KG1 (cell line): ENCODE data around the gene GPT2.
A peak's percentile ranks its signal among the peaks of the same experiment; 100 is the strongest.
"Not testable (repeated sequence)": the region's sequence is repeated elsewhere in the genome, so short reads cannot be mapped to it uniquely, and the experiment has no call there.

Source experiments
- DNase-seq: peaks from one replicate; lab custom pipeline; 2025; lab: John Stamatoyannopoulos, UW

Gene GPT2

DNA sequence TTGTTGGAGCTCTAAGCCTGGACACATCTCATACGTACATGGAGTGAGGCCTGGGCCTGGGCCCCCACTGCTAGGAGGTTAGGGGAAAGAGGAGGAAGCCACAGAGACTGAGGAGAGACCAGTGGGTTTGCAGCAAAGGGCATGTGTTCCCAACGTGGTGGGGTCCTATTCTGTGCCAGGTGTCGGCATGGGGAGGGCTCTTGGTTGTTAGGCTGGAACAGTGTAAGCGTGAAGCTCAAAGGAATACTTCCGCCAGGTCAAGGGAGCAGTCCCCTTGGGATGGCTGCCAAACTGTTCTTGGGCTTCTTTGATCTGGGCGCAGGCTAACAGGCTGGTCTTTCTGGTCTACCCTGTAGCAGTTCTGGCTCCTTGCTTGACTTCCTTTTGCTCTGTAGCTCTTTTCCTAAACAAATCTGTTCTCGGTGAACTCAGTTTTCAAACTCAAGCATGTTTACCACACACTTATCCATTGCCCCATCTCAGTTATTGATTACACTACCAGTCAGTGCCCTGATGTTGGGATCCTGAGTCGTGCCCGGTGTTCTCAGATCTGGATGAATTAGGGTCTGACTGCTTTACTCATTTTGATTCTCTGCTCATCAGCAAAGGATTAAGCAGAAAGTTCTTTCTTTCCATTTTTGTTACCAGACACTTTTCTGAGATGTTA is 36.4 kb downstream of the GPT2 start:
- no peak for DNase-seq

DNA sequence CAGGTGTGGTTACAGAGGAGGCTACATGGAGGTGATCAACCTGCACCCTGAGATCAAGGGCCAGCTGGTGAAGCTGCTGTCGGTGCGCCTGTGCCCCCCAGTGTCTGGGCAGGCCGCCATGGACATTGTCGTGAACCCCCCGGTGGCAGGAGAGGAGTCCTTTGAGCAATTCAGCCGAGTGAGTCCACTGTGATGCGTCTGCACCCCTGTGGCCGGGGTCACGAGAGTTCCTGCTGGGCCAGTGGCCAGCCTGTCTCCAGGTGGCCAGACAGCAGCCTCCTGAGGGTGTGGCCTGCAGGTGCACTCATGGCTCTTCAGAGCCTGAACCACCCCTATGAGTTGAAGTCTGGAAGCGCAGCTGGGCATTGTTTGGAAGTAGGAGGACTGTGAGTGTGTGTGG is 38.1 kb downstream of the GPT2 start:
- DNase-seq: no peak

- no peak for DNase-seq
These were observed 39.5 kb downstream of the GPT2 start for GRCh38 chr16:46923513-46924295.

DNA sequence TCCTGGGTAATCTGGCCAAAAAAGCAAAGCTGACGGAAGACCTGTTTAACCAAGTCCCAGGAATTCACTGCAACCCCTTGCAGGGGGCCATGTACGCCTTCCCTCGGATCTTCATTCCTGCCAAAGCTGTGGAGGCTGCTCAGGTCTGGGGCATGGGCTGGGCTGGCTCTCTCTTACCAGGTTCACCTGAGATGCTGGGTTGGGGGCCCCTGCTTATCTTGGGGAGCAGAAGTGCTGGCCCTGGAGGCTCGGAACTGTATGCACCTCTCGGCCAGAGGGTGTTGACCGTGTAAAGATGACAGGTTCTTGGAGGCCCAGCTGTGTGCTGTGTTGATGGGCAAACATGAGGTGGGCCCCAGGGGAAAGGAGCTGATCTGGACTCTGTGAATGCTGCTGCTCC is 40.2 kb downstream of the GPT2 start:
- DNase-seq: no peak

- DNase-seq: no peak
These were observed 42.5 kb downstream of the GPT2 start for GRCh38 chr16:46926470-46927225.

GRCh38 chr16:46927273-46927672 is 43.1 kb downstream of the GPT2 start:
- no peak for DNase-seq

GRCh38 chr16:46928811-46929210 is 44.6 kb downstream of the GPT2 start:
- DNase-seq: no peak

GRCh38 chr16:46929378-46930332 is 45.5 kb downstream of the GPT2 start:
- DNase-seq: no peak

GRCh38 chr16:46930861-46931260 is 46.7 kb downstream of the GPT2 start:
- DNase-seq: no peak

GRCh38 chr16:46932802-46933201 is 48.6 kb downstream of the GPT2 start:
- DNase-seq: peak; percentile 25

DNA sequence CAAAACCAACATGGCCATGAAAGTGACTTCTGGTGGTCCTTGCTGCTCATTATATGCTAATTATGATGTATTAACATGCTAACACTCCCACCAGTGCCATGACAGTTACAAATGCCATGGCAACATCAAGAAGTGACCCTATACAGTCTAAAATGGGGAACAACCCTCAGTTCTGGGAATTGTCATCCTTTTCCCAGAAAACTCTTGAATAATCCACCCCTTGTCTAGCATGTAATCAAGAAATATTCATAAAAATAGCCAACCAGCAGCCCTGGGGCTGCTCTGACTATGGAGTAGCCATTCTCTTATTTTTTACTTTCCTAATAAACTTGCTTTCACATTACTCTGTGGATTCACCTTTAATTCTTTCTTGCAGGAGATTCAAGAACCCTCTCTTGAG is 53.4 kb downstream of the GPT2 start:
- DNase-seq: no peak

DNA sequence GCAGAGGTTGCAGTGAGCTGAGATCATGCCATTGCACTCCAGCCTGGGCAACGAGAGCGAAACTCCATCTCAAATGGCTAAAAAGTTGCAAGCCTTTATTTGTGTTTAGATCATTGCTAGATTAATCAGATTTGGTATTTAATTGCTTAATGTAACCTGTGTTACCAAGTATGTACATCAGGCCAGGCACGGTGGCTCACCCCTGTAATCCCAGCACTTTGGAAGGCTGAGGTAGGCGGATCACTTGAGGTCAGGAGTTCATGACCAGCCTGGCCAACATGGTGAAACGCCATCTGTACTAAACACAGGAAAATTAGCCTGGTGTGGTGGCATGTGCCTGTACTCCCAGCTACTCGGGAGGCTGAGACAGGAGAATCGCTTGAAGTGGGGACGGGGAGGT is 60.6 kb downstream of the GPT2 start:
- not testable (repeated sequence) for DNase-seq

DNA sequence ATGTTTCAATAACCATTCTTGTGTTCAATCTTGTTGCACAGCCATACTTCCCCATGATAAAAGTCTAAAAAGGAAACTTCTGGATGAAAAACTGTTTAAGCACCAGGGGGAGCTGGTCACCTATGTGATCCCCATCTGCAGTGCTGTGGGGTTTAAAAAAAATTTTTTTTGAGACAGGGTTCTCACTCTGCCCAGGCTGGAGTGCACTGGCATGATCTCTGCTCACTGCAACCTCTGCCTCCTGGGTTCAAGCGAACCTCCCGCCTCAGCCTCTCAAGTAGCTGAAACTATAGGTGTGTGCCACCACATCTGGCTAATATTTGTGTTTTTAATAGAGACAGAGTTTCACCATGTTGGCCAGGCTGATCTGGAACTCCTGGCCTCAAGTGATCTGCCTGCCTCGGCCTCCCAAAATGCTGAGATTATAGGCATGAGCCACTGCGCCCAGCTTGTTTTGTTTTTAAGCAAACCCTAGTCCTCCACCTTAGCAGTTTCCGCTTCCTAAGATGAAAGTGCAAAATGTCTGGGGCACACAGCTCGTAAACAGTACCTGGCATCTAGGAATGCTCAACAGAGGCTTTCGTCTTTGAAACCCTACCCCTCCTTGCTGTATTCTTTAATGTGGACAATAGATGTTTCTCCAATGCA is 63.9 kb downstream of the GPT2 start:
- peak; percentile 51 for DNase-seq

- DNase-seq: no peak
These were observed 64.5 kb downstream of the GPT2 start for GRCh38 chr16:46948548-46949166.

- no peak for DNase-seq
These were observed 65.2 kb downstream of the GPT2 start for GRCh38 chr16:46949241-46949892.

DNA sequence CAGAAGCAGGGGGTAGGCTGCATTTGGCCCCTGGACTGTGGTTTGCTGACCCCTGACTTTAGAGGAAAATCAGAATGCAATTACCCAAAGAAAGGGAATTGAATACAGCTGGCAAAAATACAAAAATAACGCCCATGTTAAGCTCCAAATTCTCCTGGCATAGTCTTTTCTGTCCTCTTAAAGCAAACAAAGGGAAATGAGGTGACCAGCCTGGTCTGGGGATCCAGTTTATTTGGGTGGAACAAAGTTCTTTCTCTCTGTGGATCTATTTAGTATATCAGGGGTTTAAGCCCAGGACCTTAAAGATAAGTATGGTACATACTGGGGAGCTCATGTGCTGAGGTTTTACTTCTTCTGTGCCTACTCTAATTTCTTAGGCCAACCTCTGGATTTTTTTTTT is 65.8 kb downstream of the GPT2 start:
- DNase-seq: no peak

GRCh38 chr16:46954562-46954961 is 70.4 kb downstream of the GPT2 start:
- no peak for DNase-seq

DNA sequence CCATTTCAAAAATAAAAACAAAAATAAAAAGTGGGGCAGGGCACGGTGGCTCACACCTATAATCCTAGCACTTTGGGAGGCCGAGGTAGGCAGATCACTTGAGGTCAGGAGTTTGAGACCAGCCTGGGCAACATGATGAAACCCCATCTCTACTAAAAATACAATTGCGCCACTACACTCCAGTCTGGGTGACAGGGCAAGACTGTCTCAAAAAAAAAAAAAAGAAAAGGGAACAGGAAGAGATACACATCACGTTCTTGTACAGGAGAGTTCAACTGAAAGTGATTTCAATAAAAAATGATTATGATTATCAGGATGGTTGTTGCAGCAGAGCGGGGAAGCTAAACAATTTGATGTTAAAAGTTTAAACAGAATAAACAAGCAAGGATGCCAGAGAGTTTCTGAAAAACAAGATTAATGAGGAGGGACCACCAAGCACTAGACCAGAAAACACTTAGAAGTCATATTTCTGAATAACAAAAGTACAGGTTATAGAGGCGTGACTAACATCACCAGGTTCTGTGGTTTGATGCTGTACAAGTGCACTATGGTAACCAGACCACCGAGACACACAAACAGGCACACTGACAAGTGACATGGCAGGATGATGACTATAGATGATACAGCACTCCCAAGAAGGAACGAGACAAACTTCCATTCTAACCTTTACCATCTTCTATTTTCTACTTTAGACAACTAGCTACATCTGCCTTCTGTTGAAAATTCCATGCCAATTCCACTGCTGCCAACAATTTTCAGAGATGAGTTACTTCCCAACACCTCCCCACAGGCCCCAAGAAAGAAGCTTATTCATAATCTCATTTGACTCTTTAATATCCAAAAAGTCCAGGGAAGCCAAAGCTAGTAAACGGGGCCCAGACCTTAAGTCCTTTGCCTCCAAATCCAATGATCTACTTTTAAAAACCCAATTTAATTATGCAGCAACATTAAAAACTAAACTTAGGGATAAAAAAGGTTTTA is 77.5 kb downstream of the GPT2 start:
- no peak for DNase-seq

GRCh38 chr16:46962629-46963028 is 78.5 kb downstream of the GPT2 start:
- DNase-seq: no peak
